Measurements from ENCODE around the gene TXNL1. TPM values are rescaled to one million over a fixed set of nuclear protein-coding genes. Genes with fewer than 3 reads are reported as not detected.

The TXNL1 gene
- total RNA-seq: 28.7 and 58.9 TPM in 2 replicates

GRCh38 chr18:56638232-56639103, at the start of gene TXNL1:
TXNL1 (minus strand) TSS chr18:56638592; CDS start chr18:56638440, 152 bp downstream.

GRCh38 chr18:56650944-56651770, 12.8 kb upstream of the TXNL1 start, which contains the start of gene WDR7:
WDR7 (plus strand) TSS chr18:56651359; CDS start chr18:56672516, 21,157 bp downstream.

Other genes starting within 250 kb of the TXNL1 start
- gene WDR7, start 12.8 kb upstream of the TXNL1 start, total RNA-seq: 14.7 and 18.7 TPM in 2 replicates